ENCODE data around the gene PJA2. TPM values are rescaled to one million over a fixed set of nuclear protein-coding genes. Genes with fewer than 3 reads are reported as not detected.
"Not testable (repeated sequence)": the region's sequence is repeated elsewhere in the genome, so short reads cannot be mapped to it uniquely, and the experiment has no call there.

PJA2 gene
- 100 to 1,000 TPM in 6 of 8 experiments, 10 to 100 TPM in 2; 82.9 to 278 (median 164) TPM for total RNA-seq

GRCh38 chr5:109409844-109410388, at the start of gene PJA2:
PJA2 (minus strand) TSS chr5:109409974; CDS start chr5:109383433, 26,541 bp downstream.
- peak; percentile 69 to 92 (median 86) for ATAC-seq (replicated peaks in 6 of 8)
- 0% methylated on average over 1 to 3 of the region's 44 CpGs; no CpG with 5 or more reads in 6 of the 10 experiments for WGBS, 10 experiments
- in situ Hi-C loops (cut with MboI; ENCODE audit: low pct_unique_long_range_greater_than_20kb in 2 of 9, low sequenced_read_pairs in 9 of 9, unreplicated experiment in 9 of 9): no loop called here
- peak within 1 kb of the TSS; percentile 60 to 79 (median 67) for H3K4me3 ChIP-seq
- H3K27ac ChIP-seq: peak within 1 kb of the TSS; percentile 94 to 98
- H3K4me1 ChIP-seq (replicated peaks in 1 of 2): peaks cover 35 to 42% of the 10 kb centered on the region in 2 donors

- peak; percentile 96 to 100 (median 100) for ATAC-seq (replicated peaks in 6 of 8)
- in situ Hi-C loops (cut with MboI; ENCODE audit: low pct_unique_long_range_greater_than_20kb in 2 of 9, low sequenced_read_pairs in 9 of 9, unreplicated experiment in 9 of 9): no loop called here
- peak overlapping the region; percentile 51 to 59 for H3K27ac ChIP-seq
- no peak overlapping the region for H3K4me3 ChIP-seq
- peaks cover 18 to 27% of the 10 kb centered on the region in 2 donors for H3K4me1 ChIP-seq (replicated peaks in 1 of 2)
- 0 to 43% (median 20%) methylated on average over 1 to 3 of the region's 3 CpGs; no CpG with 5 or more reads in 1 of the 10 experiments for WGBS, 10 experiments
Measured at GRCh38 chr5:109455598-109456096, 45.9 kb upstream of the PJA2 start.

GRCh38 chr5:109454731-109455505, 45.1 kb upstream of the PJA2 start:
- 23 to 100% (median 54%) methylated on average over 2 to 6 of the region's 6 CpGs for WGBS, 10 experiments
- in situ Hi-C loops (cut with MboI; ENCODE audit: low pct_unique_long_range_greater_than_20kb in 2 of 9, low sequenced_read_pairs in 9 of 9, unreplicated experiment in 9 of 9): no loop called here
- H3K4me1 ChIP-seq (replicated peaks in 1 of 2): peaks cover 22 to 27% of the 10 kb centered on the region in 2 donors
- peak overlapping the region; percentile 51 to 59 for H3K27ac ChIP-seq
- no peak overlapping the region for H3K4me3 ChIP-seq
- peak in 2 of 8 experiments; percentile 17 to 28 for ATAC-seq (replicated peaks in 6 of 8)

GRCh38 chr5:109453251-109453650, 43.5 kb upstream of the PJA2 start:
- Histone ChIP-seq H3K27ac (no peak overlapping the region), H3K4me3 (no peak overlapping the region), H3K4me1 (replicated peaks in 1 of 2) (peaks cover 22 to 27% of the 10 kb centered on the region in 2 donors)
- in situ Hi-C loops (cut with MboI; ENCODE audit: low pct_unique_long_range_greater_than_20kb in 2 of 9, low sequenced_read_pairs in 9 of 9, unreplicated experiment in 9 of 9): no loop called here
- ATAC-seq (replicated peaks in 6 of 8): no peak

GRCh38 chr5:109452661-109453060, 42.9 kb upstream of the PJA2 start:
- Histone ChIP-seq H3K4me1 (replicated peaks in 1 of 2) (peaks cover 22 to 27% of the 10 kb centered on the region in 2 donors), H3K27ac (no peak overlapping the region), H3K4me3 (no peak overlapping the region)
- ATAC-seq (replicated peaks in 6 of 8): no peak
- WGBS, 10 experiments: 80 to 100% (median 100%) methylated on average over 1 of the region's 1 CpG; no CpG with 5 or more reads in 5 of the 10 experiments
- in situ Hi-C loops (cut with MboI; ENCODE audit: low pct_unique_long_range_greater_than_20kb in 2 of 9, low sequenced_read_pairs in 9 of 9, unreplicated experiment in 9 of 9): no loop called here

GRCh38 chr5:109451146-109451545, 41.4 kb upstream of the PJA2 start:
- H3K27ac ChIP-seq: no peak overlapping the region
- WGBS, 10 experiments: 25 to 83% (median 67%) methylated on average over 1 of the region's 1 CpG; no CpG with 5 or more reads in 5 of the 10 experiments
- in situ Hi-C loops (cut with MboI; ENCODE audit: low pct_unique_long_range_greater_than_20kb in 2 of 9, low sequenced_read_pairs in 9 of 9, unreplicated experiment in 9 of 9): no loop called here

GRCh38 chr5:109450129-109450877, 40.5 kb upstream of the PJA2 start:
- in situ Hi-C loops (cut with MboI; ENCODE audit: low pct_unique_long_range_greater_than_20kb in 2 of 9, low sequenced_read_pairs in 9 of 9, unreplicated experiment in 9 of 9): no loop called here

More at GRCh38 chr5:109451146-109451545, 41.4 kb upstream of the PJA2 start:
- Histone ChIP-seq H3K4me3 (no peak overlapping the region), H3K4me1 (replicated peaks in 1 of 2) (peaks cover 20 to 22% of the 10 kb centered on the region in 2 donors)
- ATAC-seq (replicated peaks in 6 of 8): no peak

GRCh38 chr5:109448838-109449237, 39.1 kb upstream of the PJA2 start:
- ATAC-seq (replicated peaks in 6 of 8): no peak
- WGBS, 10 experiments: 43 to 100% (median 92%) methylated on average over 1 to 4 of the region's 4 CpGs; no CpG with 5 or more reads in 4 of the 10 experiments
- in situ Hi-C loops (cut with MboI; ENCODE audit: low pct_unique_long_range_greater_than_20kb in 2 of 9, low sequenced_read_pairs in 9 of 9, unreplicated experiment in 9 of 9): no loop called here
- Histone ChIP-seq H3K4me1 (replicated peaks in 1 of 2) (peaks cover 0 to 6% of the 10 kb centered on the region in 2 donors), H3K27ac (no peak overlapping the region), H3K4me3 (no peak overlapping the region)

More at GRCh38 chr5:109450129-109450877, 40.5 kb upstream of the PJA2 start:
- Histone ChIP-seq H3K27ac (no peak overlapping the region), H3K4me3 (no peak overlapping the region), H3K4me1 (replicated peaks in 1 of 2) (peaks cover 12 to 15% of the 10 kb centered on the region in 2 donors)
- peak in 3 of 8 experiments; percentile 23 to 53 (median 41) for ATAC-seq (replicated peaks in 6 of 8)
- WGBS, 10 experiments: 35 to 85% (median 54%) methylated on average over 5 to 12 of the region's 12 CpGs

- 60 to 100% (median 83%) methylated on average over 1 of the region's 1 CpG; no CpG with 5 or more reads in 3 of the 10 experiments for WGBS, 10 experiments
- in situ Hi-C loops (cut with MboI; ENCODE audit: low pct_unique_long_range_greater_than_20kb in 2 of 9, low sequenced_read_pairs in 9 of 9, unreplicated experiment in 9 of 9): no loop called here
- H3K4me1 ChIP-seq (replicated peaks in 1 of 2): no peaks in the 10 kb centered on the region
Measured at GRCh38 chr5:109439590-109439989, 29.8 kb upstream of the PJA2 start.

GRCh38 chr5:109426075-109426474, 16.3 kb upstream of the PJA2 start:
- in situ Hi-C loops (cut with MboI; ENCODE audit: low pct_unique_long_range_greater_than_20kb in 2 of 9, low sequenced_read_pairs in 9 of 9, unreplicated experiment in 9 of 9): no loop called here
- 69 to 100% (median 89%) methylated on average over 1 to 3 of the region's 3 CpGs; no CpG with 5 or more reads in 5 of the 10 experiments for WGBS, 10 experiments
- Histone ChIP-seq H3K27ac (no peak overlapping the region), H3K4me1 (replicated peaks in 1 of 2) (peaks cover 4 to 7% of the 10 kb centered on the region in 2 donors), H3K4me3 (no peak overlapping the region)
- no peak for ATAC-seq (replicated peaks in 6 of 8)

More at GRCh38 chr5:109439590-109439989, 29.8 kb upstream of the PJA2 start:
- Histone ChIP-seq H3K27ac (no peak overlapping the region), H3K4me3 (no peak overlapping the region)
- peak in 2 of 8 experiments; percentile 61 to 65 for ATAC-seq (replicated peaks in 6 of 8)

- ATAC-seq (replicated peaks in 6 of 8); in situ Hi-C loops (cut with MboI; ENCODE audit: low pct_unique_long_range_greater_than_20kb in 2 of 9, low sequenced_read_pairs in 9 of 9, unreplicated experiment in 9 of 9); H3K4me1 ChIP-seq (replicated peaks in 1 of 2); H3K27ac ChIP-seq; H3K4me3 ChIP-seq: not testable (repeated sequence)
- 71 to 100% (median 96%) methylated on average over 1 to 5 of the region's 5 CpGs; no CpG with 5 or more reads in 1 of the 10 experiments for WGBS, 10 experiments
Measured at GRCh38 chr5:109425521-109425920, 15.7 kb upstream of the PJA2 start.

- in situ Hi-C loops (cut with MboI; ENCODE audit: low pct_unique_long_range_greater_than_20kb in 2 of 9, low sequenced_read_pairs in 9 of 9, unreplicated experiment in 9 of 9): no loop called here
- ATAC-seq (replicated peaks in 6 of 8): no peak
Measured at GRCh38 chr5:109421956-109422355, 12.2 kb upstream of the PJA2 start.

More at GRCh38 chr5:109421956-109422355, 12.2 kb upstream of the PJA2 start:
- H3K27ac ChIP-seq: no peak overlapping the region
- H3K4me1 ChIP-seq (replicated peaks in 1 of 2): peaks cover 0 to 7% of the 10 kb centered on the region in 2 donors
- WGBS, 10 experiments: 60 to 100% (median 93%) methylated on average over 1 to 2 of the region's 2 CpGs; no CpG with 5 or more reads in 5 of the 10 experiments
- no peak overlapping the region for H3K4me3 ChIP-seq

Measured in motor neuron (in vitro differentiated cells).